Activated CD4-positive, alpha-beta T cell treated with anti-CD3 and anti-CD28 coated beads for 48 hours (primary cell): ENCODE measurements around the gene LMF2.
A peak's percentile ranks its signal among the peaks of the same experiment; 100 is the strongest.

Experiments used
- DNase-seq: peaks from one replicate; pipeline ENCODE4 v3.0.0-alpha.2; 2020

Gene LMF2

GRCh38 chr22:50502628-50503474 is 4.7 kb downstream of the LMF2 start:
- no peak for DNase-seq

GRCh38 chr22:50502096-50502495 is 5.4 kb downstream of the LMF2 start:
- DNase-seq, result no peak

GRCh38 chr22:50500452-50500851 is 7.0 kb downstream of the LMF2 start:
- no peak for DNase-seq

- DNase-seq, result peak; percentile 81
Observed at GRCh38 chr22:50498322-50498890, 9.1 kb downstream of the LMF2 start.

GRCh38 chr22:50497093-50497492 is 10.4 kb downstream of the LMF2 start:
- no peak for DNase-seq

GRCh38 chr22:50490531-50491308 is 16.8 kb downstream of the LMF2 start:
- no peak for DNase-seq

- no peak for DNase-seq
Observed at GRCh38 chr22:50489363-50490243, 17.9 kb downstream of the LMF2 start.

GRCh38 chr22:50488886-50489285 is 18.6 kb downstream of the LMF2 start:
- no peak for DNase-seq

- no peak for DNase-seq
Observed at GRCh38 chr22:50488006-50488677, 19.4 kb downstream of the LMF2 start.

- no peak for DNase-seq
Observed at GRCh38 chr22:50487290-50488005, 20.1 kb downstream of the LMF2 start.

- no peak for DNase-seq
Observed at GRCh38 chr22:50486561-50487289, 20.8 kb downstream of the LMF2 start, which contains the start of gene MIOX. Gene MIOX, plus strand, starts transcription at chr22:50486859. Its CDS starts 39 bp downstream, at chr22:50486898.

GRCh38 chr22:50485221-50486131 is 22.0 kb downstream of the LMF2 start:
- DNase-seq, result no peak

- no peak for DNase-seq
Observed at GRCh38 chr22:50483977-50484853, 23.3 kb downstream of the LMF2 start.

GRCh38 chr22:50483556-50483955 is 23.9 kb downstream of the LMF2 start:
- no peak for DNase-seq

GRCh38 chr22:50483106-50483505 is 24.4 kb downstream of the LMF2 start:
- no peak for DNase-seq

- no peak for DNase-seq
Observed at GRCh38 chr22:50482107-50483074, 25.1 kb downstream of the LMF2 start.

- peak; percentile 71 for DNase-seq
Observed at GRCh38 chr22:50481440-50482106, 25.9 kb downstream of the LMF2 start, which contains the start of gene ADM2. Gene ADM2, plus strand, starts transcription at chr22:50481543. Its CDS starts 305 bp downstream, at chr22:50481848.
